H54 (cell line): ENCODE measurements around the gene STT3B.

Experiments
- DNase-seq: peaks from one replicate; pipeline ENCODE4 v3.0.0; 2011; ENCODE audit warnings: low spot score, mixed read lengths; ENCODE audit not compliant: insufficient read length
- FAIRE-seq: peaks from 3 replicates; lab custom pipeline; 2011; peaks lifted over from hg19 to GRCh38; lab: Jason Lieb, UNC
- POLR2A ChIP-seq: IDR thresholded peaks from 2 replicates; pipeline ENCODE4 v1.6.1; 2011; ENCODE audit warnings: low read depth, mild to moderate bottlenecking, low read length

Gene STT3B

GRCh38 chr3:31676556-31676955 lies 143.8 kb downstream of the STT3B start:
- no peak for FAIRE-seq
- no peak for TF ChIP-seq POLR2A
- DNase-seq: no peak

DNA sequence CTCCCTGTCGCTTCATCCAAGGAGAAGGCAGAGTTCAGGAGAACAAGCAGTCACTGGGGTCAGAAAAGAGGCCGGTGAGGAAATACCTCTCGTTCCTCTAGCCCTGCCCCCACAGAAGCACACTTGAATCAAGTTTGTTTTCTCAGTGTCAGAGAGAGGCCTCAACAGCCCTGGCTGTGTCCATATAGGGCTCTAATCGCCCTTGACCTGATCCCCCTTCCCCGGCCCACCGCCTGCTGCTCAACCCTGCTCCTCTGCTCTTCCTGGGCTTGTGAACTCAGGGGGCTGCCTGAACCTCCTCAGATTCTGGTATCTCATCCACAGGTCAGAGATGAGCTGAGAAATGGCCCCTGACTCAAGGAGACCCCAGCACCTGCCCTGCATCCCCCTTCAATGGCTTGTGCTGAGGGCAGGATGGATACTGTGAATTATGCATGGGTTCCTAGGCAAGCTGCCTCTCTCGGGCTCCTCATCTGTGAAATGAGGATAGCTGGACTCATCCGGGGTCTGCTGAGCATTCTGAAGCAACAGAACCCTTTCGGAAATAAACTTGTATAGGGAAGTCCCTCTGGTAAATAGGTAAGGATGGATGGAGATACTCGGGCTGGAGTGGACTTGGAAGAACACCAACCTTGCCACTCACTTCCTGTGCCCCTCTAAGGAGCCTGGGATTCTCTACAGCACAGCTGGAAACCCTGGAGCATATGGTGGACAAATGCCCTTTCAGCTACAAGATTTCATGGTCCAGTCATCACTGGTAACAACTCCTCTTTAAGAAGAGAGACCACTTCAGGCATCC lies 147.5 kb downstream of the STT3B start:
- DNase-seq (no peak), FAIRE-seq (no peak)
- no peak for TF ChIP-seq POLR2A
